Fibroblast of gingiva (primary cell): ENCODE measurements around the gene PZP.

Source experiments
- DNase-seq: peaks from one replicate; pipeline ENCODE4 v3.0.0-alpha.2; 2011; ENCODE audit warnings: low read depth

PZP gene

GRCh38 chr12:9124383-9125031 is 83.7 kb downstream of the PZP start:
- DNase-seq: no peak

- DNase-seq: no peak
These were observed 84.3 kb downstream of the PZP start for GRCh38 chr12:9123781-9124382.

GRCh38 chr12:9122091-9122609 is 86.0 kb downstream of the PZP start:
- no peak for DNase-seq

- DNase-seq: no peak
These were observed 87.6 kb downstream of the PZP start for GRCh38 chr12:9120487-9121184.

GRCh38 chr12:9118158-9118557 is 90.0 kb downstream of the PZP start:
- DNase-seq: no peak

GRCh38 chr12:9115731-9116559 is 92.2 kb downstream of the PZP start, which contains the start of gene A2M:
Gene A2M (minus strand): TSS chr12:9115919. CDS start chr12:9115849, 70 bp downstream.
- DNase-seq: peak; percentile 10

GRCh38 chr12:9114946-9115345 is 93.2 kb downstream of the PZP start:
- no peak for DNase-seq

- no peak for DNase-seq
These were observed 94.2 kb downstream of the PZP start for GRCh38 chr12:9113987-9114309.

GRCh38 chr12:9113296-9113986 is 94.8 kb downstream of the PZP start:
- DNase-seq: no peak

GRCh38 chr12:9112076-9112853 is 95.9 kb downstream of the PZP start:
- no peak for DNase-seq

GRCh38 chr12:9111525-9111924 is 96.7 kb downstream of the PZP start:
- no peak for DNase-seq

- no peak for DNase-seq
These were observed 98.3 kb downstream of the PZP start for GRCh38 chr12:9109737-9110491.

- no peak for DNase-seq
These were observed 99.0 kb downstream of the PZP start for GRCh38 chr12:9109213-9109522.

- no peak for DNase-seq
These were observed 99.5 kb downstream of the PZP start for GRCh38 chr12:9108504-9109212.

GRCh38 chr12:9107542-9107873 is 100.7 kb downstream of the PZP start:
- DNase-seq: no peak

GRCh38 chr12:9106610-9107541 is 101.3 kb downstream of the PZP start:
- DNase-seq: no peak

- no peak for DNase-seq
These were observed 102.1 kb downstream of the PZP start for GRCh38 chr12:9106067-9106466.

- DNase-seq: no peak
These were observed 103.3 kb downstream of the PZP start for GRCh38 chr12:9104767-9105423.
